ENCODE measurements around the gene FAM204A. TPM values are rescaled to one million over a fixed set of nuclear protein-coding genes. Genes with fewer than 3 reads are reported as not detected.

Gene FAM204A
- total and polyA plus RNA-seq, 3 donors from 2014 or later: 51.3 to 78.3 (median 68.7) TPM

DNA sequence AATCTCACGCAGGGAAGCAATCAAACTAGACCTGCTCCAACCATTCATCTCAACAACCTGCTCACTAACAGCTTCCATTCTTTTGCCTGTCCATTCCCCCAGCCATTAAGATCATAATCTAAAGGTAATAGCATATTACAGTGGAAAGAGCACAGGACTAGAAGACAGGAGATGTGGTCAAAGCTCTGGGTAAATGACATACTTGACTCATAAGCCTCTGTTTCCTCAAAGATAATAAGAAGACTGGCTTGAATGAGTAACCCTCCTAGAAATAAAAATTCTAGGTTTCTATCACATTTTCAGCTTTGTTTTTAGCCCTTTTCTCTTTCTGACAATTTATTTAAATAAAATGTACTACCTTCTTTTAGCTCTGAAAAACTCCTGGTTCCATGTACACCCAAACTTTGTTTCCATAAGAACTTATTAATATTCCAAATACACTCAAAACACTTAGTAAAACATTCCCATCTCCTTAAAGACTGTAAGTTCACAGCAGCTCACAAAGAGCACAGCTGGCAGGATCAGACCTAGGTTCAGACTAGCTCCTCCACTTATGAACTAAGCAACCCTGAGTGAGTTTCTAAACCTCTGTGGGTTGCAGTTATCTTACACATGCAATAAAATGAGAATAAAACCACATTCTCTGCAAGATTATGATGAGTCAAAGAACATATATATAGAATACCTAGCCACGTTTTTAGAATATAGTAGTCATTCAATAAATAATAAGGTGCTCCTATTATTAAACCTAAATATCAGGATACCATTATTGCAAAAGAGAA lies 11.6 kb downstream of the FAM204A start:
- intact Hi-C loops (cut with DNase I; ENCODE audit: low total_unique reads): no loop called here
- TF ChIP-seq, protein P1, sequence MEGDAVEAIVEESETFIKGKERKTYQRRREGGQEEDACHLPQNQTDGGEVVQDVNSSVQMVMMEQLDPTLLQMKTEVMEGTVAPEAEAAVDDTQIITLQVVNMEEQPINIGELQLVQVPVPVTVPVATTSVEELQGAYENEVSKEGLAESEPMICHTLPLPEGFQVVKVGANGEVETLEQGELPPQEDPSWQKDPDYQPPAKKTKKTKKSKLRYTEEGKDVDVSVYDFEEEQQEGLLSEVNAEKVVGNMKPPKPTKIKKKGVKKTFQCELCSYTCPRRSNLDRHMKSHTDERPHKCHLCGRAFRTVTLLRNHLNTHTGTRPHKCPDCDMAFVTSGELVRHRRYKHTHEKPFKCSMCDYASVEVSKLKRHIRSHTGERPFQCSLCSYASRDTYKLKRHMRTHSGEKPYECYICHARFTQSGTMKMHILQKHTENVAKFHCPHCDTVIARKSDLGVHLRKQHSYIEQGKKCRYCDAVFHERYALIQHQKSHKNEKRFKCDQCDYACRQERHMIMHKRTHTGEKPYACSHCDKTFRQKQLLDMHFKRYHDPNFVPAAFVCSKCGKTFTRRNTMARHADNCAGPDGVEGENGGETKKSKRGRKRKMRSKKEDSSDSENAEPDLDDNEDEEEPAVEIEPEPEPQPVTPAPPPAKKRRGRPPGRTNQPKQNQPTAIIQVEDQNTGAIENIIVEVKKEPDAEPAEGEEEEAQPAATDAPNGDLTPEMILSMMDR (IDR thresholded peaks at IDR 0.05): no peak
- TF ChIP-seq POLR2A (IDR thresholded peaks at IDR 0.05): no peak
- no peak for DNase-seq
- 94 to 98% methylated on average over 2 of the region's 2 CpGs for WGBS, 2 donors
- no peak overlapping the region for H3K4me3 ChIP-seq
- no peaks in the 10 kb centered on the region for H3K27me3 ChIP-seq
- no peak overlapping the region for H3K27ac ChIP-seq
- H3K9me3 ChIP-seq: no peaks in the 10 kb centered on the region
- no peaks in the 10 kb centered on the region for H3K36me3 ChIP-seq (ENCODE audit: low read depth, missing control alignments)
- peaks cover 7% of the 10 kb centered on the region for H3K4me1 ChIP-seq

DNA sequence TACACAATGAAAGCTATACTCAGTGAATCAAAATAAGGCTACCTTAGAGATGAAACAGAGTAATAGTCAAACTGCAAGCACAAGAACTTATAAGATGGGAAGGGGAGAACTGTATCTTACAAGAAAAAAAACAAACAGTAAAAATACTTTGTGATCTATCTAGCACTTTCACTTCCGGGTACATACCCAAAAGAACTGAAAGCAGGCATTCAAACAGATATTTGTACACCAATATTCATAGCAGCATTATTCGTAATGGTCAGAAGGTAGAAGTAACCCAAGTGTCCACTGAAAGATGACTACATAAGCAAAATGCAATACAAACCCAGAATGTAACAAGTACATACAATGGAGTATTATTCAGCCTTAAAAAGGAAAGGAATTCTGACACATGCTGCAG lies 18.0 kb downstream of the FAM204A start:
- H3K4me1 ChIP-seq: no peaks in the 10 kb centered on the region
- H3K4me3 ChIP-seq: no peak overlapping the region
- no peak for TF ChIP-seq POLR2A (IDR thresholded peaks at IDR 0.05)
- TF ChIP-seq, protein P1 (IDR thresholded peaks at IDR 0.05): no peak
- H3K27me3 ChIP-seq: no peaks in the 10 kb centered on the region
- H3K9me3 ChIP-seq: no peaks in the 10 kb centered on the region
- DNase-seq: no peak
- WGBS, 2 donors: 88 to 96% methylated on average over 2 of the region's 2 CpGs
- intact Hi-C loops (cut with DNase I; ENCODE audit: low total_unique reads): no loop called here
- H3K36me3 ChIP-seq (ENCODE audit: low read depth, missing control alignments): no peaks in the 10 kb centered on the region
- H3K27ac ChIP-seq: no peak overlapping the region

DNA sequence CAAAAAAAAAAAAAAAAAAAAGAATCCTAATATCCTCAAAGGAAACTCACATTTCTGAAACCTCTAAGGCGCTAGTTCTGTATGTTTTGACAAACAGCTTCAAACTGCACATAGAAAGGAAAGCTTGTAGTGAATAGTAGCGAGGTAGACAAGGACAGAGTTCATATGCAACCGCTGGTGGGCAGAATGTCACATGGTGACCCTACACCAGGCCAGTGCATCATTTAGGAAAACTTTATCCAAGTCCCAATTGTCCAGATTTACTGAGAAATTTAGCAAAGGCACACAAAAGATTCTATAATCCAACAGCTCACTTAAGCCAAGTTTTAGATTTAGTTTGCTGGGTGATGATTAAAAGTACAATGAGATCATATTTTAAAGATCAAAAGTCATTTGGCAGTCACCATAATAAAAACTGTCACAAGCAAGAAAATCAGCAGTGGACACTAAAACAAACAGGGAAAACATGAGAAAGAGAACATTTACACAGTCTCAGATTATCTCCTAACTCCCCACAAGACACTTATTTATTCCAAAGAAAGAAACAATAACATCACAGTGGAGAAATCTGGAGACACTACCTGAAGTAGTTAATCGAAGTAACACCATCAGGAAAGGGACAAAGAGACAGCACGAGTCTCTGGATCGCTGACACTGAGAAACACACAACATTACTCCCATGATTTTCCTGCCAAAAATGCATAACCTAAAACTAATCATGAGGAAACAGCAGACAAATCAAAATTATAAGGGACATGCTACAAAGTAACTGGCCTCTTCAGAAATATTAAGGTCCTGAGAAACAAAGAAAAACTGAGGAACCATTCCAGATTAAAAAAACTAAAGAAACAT lies 20.2 kb downstream of the FAM204A start:
- no peak for DNase-seq
- H3K4me1 ChIP-seq: no peaks in the 10 kb centered on the region
- peak overlapping the region in 1 of 2 donors; percentile 42 for H3K27ac ChIP-seq
- 66 to 72% methylated on average over 6 of the region's 6 CpGs for WGBS, 2 donors
- no peak overlapping the region for H3K4me3 ChIP-seq
- H3K36me3 ChIP-seq (ENCODE audit: low read depth, missing control alignments): no peaks in the 10 kb centered on the region
- TF ChIP-seq, protein P1 (IDR thresholded peaks at IDR 0.05): no peak
- TF ChIP-seq POLR2A (IDR thresholded peaks at IDR 0.05): no peak
- intact Hi-C loops (cut with DNase I; ENCODE audit: low total_unique reads): no loop called here
- H3K27me3 ChIP-seq: no peaks in the 10 kb centered on the region
- H3K9me3 ChIP-seq: no peaks in the 10 kb centered on the region

DNA sequence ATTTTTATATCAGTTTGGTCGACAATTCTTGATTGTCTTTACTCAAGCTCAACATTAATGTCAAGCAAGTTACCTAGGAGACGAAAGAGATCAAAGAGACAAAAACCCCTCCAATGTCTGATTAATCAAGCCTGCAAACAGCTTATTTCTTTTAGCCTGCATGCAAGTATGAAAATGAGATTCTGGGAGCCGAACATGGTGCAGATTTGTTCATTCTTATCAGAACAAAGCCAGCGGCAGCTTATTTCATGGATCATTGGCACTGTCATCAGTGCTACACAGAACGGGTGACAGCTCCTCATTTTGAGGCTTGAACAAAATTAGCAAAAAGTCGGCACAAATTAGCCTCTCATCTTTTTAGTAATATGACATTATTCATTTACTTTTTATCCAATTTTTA lies 26.5 kb downstream of the FAM204A start:
- intact Hi-C loops (cut with DNase I; ENCODE audit: low total_unique reads): no loop called here
- WGBS, 2 donors: 79 to 82% methylated on average over 6 of the region's 6 CpGs
- H3K4me1 ChIP-seq: no peaks in the 10 kb centered on the region
- H3K36me3 ChIP-seq (ENCODE audit: low read depth, missing control alignments): no peaks in the 10 kb centered on the region
- no peaks in the 10 kb centered on the region for H3K9me3 ChIP-seq
- no peaks in the 10 kb centered on the region for H3K27me3 ChIP-seq
- TF ChIP-seq, protein P1 (IDR thresholded peaks at IDR 0.05): no peak
- TF ChIP-seq POLR2A (IDR thresholded peaks at IDR 0.05): no peak
- H3K27ac ChIP-seq: no peak overlapping the region
- no peak for DNase-seq
- no peak overlapping the region for H3K4me3 ChIP-seq

All from testis (tissue), 3 donors.